H9 (cell line): Measurements from ENCODE around the gene MMP24OS. TPM values are rescaled to one million over a fixed set of nuclear protein-coding genes. Genes with fewer than 3 reads are reported as not detected.

Experiments used
- DNase-seq: peaks from one replicate; pipeline ENCODE4 v3.0.0-alpha.2; 2017
- H2AFZ ChIP-seq: one replicate; pipeline ENCODE4 v1.6.1; 2013; ENCODE audit warnings: mild to moderate bottlenecking, low read length, control low read depth, moderate library complexity
- H2AK5ac ChIP-seq: 2 replicates; pipeline ENCODE4 v1.6.1; 2013; ENCODE audit warnings: low read length, control low read depth, mixed read lengths; ENCODE audit not compliant: insufficient read length
- H2BK120ac ChIP-seq: one replicate; pipeline ENCODE4 v1.6.1; 2013; ENCODE audit warnings: low read depth, mild to moderate bottlenecking, low read length, control low read depth, inconsistent platforms; ENCODE audit not compliant: poor library complexity, severe bottlenecking
- H2BK12ac ChIP-seq: 2 replicates; pipeline ENCODE4 v1.6.1; 2013; ENCODE audit warnings: low read length, control low read depth, mixed read lengths, low read depth; ENCODE audit not compliant: insufficient read length
- H2BK15ac ChIP-seq: 2 replicates; pipeline ENCODE4 v1.6.1; 2013; ENCODE audit warnings: low read depth, low read length, control low read depth
- H2BK20ac ChIP-seq: one replicate; pipeline ENCODE4 v1.6.1; 2013; ENCODE audit warnings: low read depth, mild to moderate bottlenecking, low read length, control low read depth, inconsistent platforms; ENCODE audit not compliant: poor library complexity, severe bottlenecking
- H2BK5ac ChIP-seq: 2 replicates; pipeline ENCODE4 v1.6.1; 2013; ENCODE audit warnings: low read length, control low read depth, mixed read lengths; ENCODE audit not compliant: insufficient read length
- H3K14ac ChIP-seq: 2 replicates; pipeline ENCODE4 v1.6.1; 2013; ENCODE audit warnings: low read length, control low read depth; ENCODE audit not compliant: insufficient read depth
- H3K18ac ChIP-seq: 2 replicates; pipeline ENCODE4 v1.6.1; 2013; ENCODE audit warnings: low read depth, mild to moderate bottlenecking, mixed read lengths, low read length, control low read depth; ENCODE audit not compliant: insufficient read length
- H3K23ac ChIP-seq: 2 replicates; pipeline ENCODE4 v1.6.1; 2013; ENCODE audit warnings: low read length, control low read depth, mixed read lengths, low read depth; ENCODE audit not compliant: insufficient read length
- H3K23me2 ChIP-seq: 2 replicates; pipeline ENCODE4 v1.6.1; 2013; ENCODE audit warnings: low read depth, mild to moderate bottlenecking, mixed read lengths, low read length, control low read depth; ENCODE audit not compliant: insufficient read length, poor library complexity, severe bottlenecking
- H3K27ac ChIP-seq: 2 replicates; pipeline ENCODE4 v1.5.1; 2013; ENCODE audit warnings: low read length, control low read depth, mixed read lengths, low read depth; ENCODE audit not compliant: insufficient read length
- H3K27me3 ChIP-seq: 2 replicates; pipeline ENCODE4 v1.6.1; 2013; ENCODE audit warnings: low read length, control low read depth, inconsistent platforms; ENCODE audit not compliant: insufficient read depth
- H3K4ac ChIP-seq: 2 replicates; pipeline ENCODE4 v1.6.1; 2013; ENCODE audit warnings: low read depth, mild to moderate bottlenecking, control low read depth, inconsistent platforms, low read length, moderate library complexity
- H3K4me1 ChIP-seq: 2 replicates; pipeline ENCODE4 v1.6.1; 2013; ENCODE audit warnings: low read length, control low read depth, inconsistent platforms; ENCODE audit not compliant: insufficient read depth
- H3K4me2 ChIP-seq: 2 replicates; pipeline ENCODE4 v1.6.1; 2013; ENCODE audit warnings: low read length, control low read depth, mixed read lengths; ENCODE audit not compliant: insufficient read length, insufficient read depth
- H3K56ac ChIP-seq: 2 replicates; pipeline ENCODE4 v1.6.1; 2013; ENCODE audit warnings: low read depth, mild to moderate bottlenecking, mixed read lengths, low read length, control low read depth; ENCODE audit not compliant: insufficient read length
- H3K79me1 ChIP-seq: 2 replicates; pipeline ENCODE4 v1.6.1; 2013; ENCODE audit warnings: low read depth, mild to moderate bottlenecking, moderate library complexity, low read length, control low read depth, inconsistent platforms; ENCODE audit not compliant: insufficient read depth, poor library complexity, severe bottlenecking
- H3K79me2 ChIP-seq: 2 replicates; pipeline ENCODE4 v1.6.1; 2013; ENCODE audit warnings: low read length, control low read depth, inconsistent platforms; ENCODE audit not compliant: insufficient read depth
- H3K9ac ChIP-seq: 2 replicates; pipeline ENCODE4 v1.6.1; 2013; ENCODE audit warnings: low read length, control low read depth, mixed read lengths; ENCODE audit not compliant: insufficient read length; ENCODE audit errors: extremely low read depth
- H3K9me3 ChIP-seq: one replicate; pipeline ENCODE4 v1.6.1; 2013; ENCODE audit warnings: low read depth, low read length, inconsistent platforms; ENCODE audit not compliant: control insufficient read depth
- H3T11ph ChIP-seq: one replicate; pipeline ENCODE4 v1.6.1; 2013; ENCODE audit warnings: mild to moderate bottlenecking, low read length, control low read depth, inconsistent platforms
- H4K20me1 ChIP-seq: one replicate; pipeline ENCODE4 v1.6.1; 2013; ENCODE audit not compliant: control insufficient read depth, insufficient read length, insufficient read depth
- H4K5ac ChIP-seq: 2 replicates; pipeline ENCODE4 v1.6.1; 2013; ENCODE audit warnings: low read depth, mild to moderate bottlenecking, mixed read lengths, low read length, control low read depth; ENCODE audit not compliant: insufficient read length
- H4K8ac ChIP-seq: replicated peaks from 2 replicates; pipeline ENCODE4 v1.6.1; 2013; ENCODE audit warnings: low read length, control low read depth, mixed read lengths, low read depth; ENCODE audit not compliant: insufficient read length
- H4K91ac ChIP-seq: 2 replicates; pipeline ENCODE4 v1.6.1; 2013; ENCODE audit warnings: low read depth, mild to moderate bottlenecking, moderate library complexity, mixed read lengths, low read length, control low read depth; ENCODE audit not compliant: insufficient read length
- H3K27ac Mint-ChIP-seq, 3 experiments: 2 replicates in 2 of 3; 3 replicates in 1 of 3; pipeline ENCODE4 v1.8.0; 2020 to 2021; ENCODE audit warnings: mixed read lengths in 3 of 3, mild to moderate bottlenecking in 1 of 3, moderate library complexity in 1 of 3
- H3K27me3 Mint-ChIP-seq: 2 replicates; pipeline ENCODE4 v1.8.0; 2021; ENCODE audit warnings: low read depth, mild to moderate bottlenecking, moderate library complexity, mixed read lengths
- H3K36me3 Mint-ChIP-seq, 3 experiments: 2 replicates in 2 of 3; 3 replicates in 1 of 3; pipeline ENCODE4 v1.8.0; 2020 to 2021; ENCODE audit warnings: low read depth in 3 of 3, mixed read lengths in 3 of 3; ENCODE audit not compliant: insufficient read depth in 1 of 3
- H3K4me1 Mint-ChIP-seq, 2 experiments: 2 replicates each; pipeline ENCODE4 v1.8.0; 2020; ENCODE audit warnings: mixed read lengths in 2 of 2
- H3K4me3 Mint-ChIP-seq, 2 experiments: 2 replicates in 1 of 2; 3 replicates in 1 of 2; pipeline ENCODE4 v1.8.0; 2020 to 2021; ENCODE audit warnings: mild to moderate bottlenecking in 2 of 2, mixed read lengths in 2 of 2, moderate library complexity in 1 of 2
- H3K9me3 Mint-ChIP-seq, 2 experiments: 2 replicates in 1 of 2; 3 replicates in 1 of 2; pipeline ENCODE4 v1.8.0; 2020; ENCODE audit warnings: mild to moderate bottlenecking in 2 of 2, mixed read lengths in 2 of 2, moderate library complexity in 1 of 2
- WGBS: extraction: QIAGEN DNeasy Blood & Tissue Kit; methylation state at CpG from one replicate; pipeline ENCODE4 v1.1.7; 2013; ENCODE audit warnings: missing lambda C conversion rate, low lambda C conversion rate, mixed read lengths; ENCODE audit not compliant: insufficient read length; ENCODE audit errors: extremely low coverage; 5-methylcytosine and 5-hydroxymethylcytosine counted together
- total RNA-seq: library from RNA; stranded (reverse); gene quantifications from 2 replicates; pipeline ENCODE4 v1.2.1, GENCODE V29; 2021
- TF ChIP-seq, protein P1 (sequence below): fragments of 200-600 bp; sonication (generic); conservative IDR thresholded peaks from 3 replicates; pipeline ENCODE4 v1.8.0; 2021; ENCODE audit warnings: antibody characterized with exemption, mild to moderate bottlenecking

The MMP24OS gene
- total RNA-seq, 1 experiment from 2014 or later, result 43.8 TPM

GRCh38 chr20:35307666-35308653 is 30.0 kb upstream of the MMP24OS start:
- Histone ChIP-seq H3K79me2 (no peaks in the 10 kb centered on the region), H3K4me2 (no peak overlapping the region), H3T11ph (no peak overlapping the region), H2BK12ac (no peak overlapping the region), H3K23ac (no peak overlapping the region), H3K4me1 (peaks cover 6% of the 10 kb centered on the region; the same call in 1 of the 2 replicates), H2BK5ac (no peak overlapping the region), H4K5ac (no peak overlapping the region), H4K8ac (no peak overlapping the region), H2BK15ac (no peak overlapping the region), H2AFZ (no peak overlapping the region), H4K91ac (no peak overlapping the region), H3K14ac (no peak overlapping the region), H3K56ac (no peak overlapping the region), H3K79me1 (no peaks in the 10 kb centered on the region), H3K9ac (no peak overlapping the region), H2BK20ac (no peak overlapping the region), H3K9me3 (no peaks in the 10 kb centered on the region), H3K27me3 (no peaks in the 10 kb centered on the region), H3K23me2 (peaks cover 4% of the 10 kb centered on the region), H4K20me1 (no peaks in the 10 kb centered on the region), H2BK120ac (no peak overlapping the region), H2AK5ac (no peak overlapping the region), H3K18ac (no peak overlapping the region), H3K27ac (no peak overlapping the region), H3K4ac (no peak overlapping the region)
- no peak for DNase-seq
- no CpG with 5 or more reads among the region's 13 CpGs for WGBS
- Mint-ChIP-seq H3K36me3 (peaks cover 4 to 8% (median 4%) of the 10 kb centered on the region in 3 experiments; a peak in 6 of 7 replicates), H3K27ac (peak overlapping the region; percentile 52 to 87 (median 62); a peak in 3 of 7 replicates), H3K4me1 (peaks cover 31 to 35% of the 10 kb centered on the region in 2 experiments), H3K27me3 (no peaks in the 10 kb centered on the region), H3K4me3 (no peak overlapping the region), H3K9me3 (no peaks in the 10 kb centered on the region)
- TF ChIP-seq, protein P1, sequence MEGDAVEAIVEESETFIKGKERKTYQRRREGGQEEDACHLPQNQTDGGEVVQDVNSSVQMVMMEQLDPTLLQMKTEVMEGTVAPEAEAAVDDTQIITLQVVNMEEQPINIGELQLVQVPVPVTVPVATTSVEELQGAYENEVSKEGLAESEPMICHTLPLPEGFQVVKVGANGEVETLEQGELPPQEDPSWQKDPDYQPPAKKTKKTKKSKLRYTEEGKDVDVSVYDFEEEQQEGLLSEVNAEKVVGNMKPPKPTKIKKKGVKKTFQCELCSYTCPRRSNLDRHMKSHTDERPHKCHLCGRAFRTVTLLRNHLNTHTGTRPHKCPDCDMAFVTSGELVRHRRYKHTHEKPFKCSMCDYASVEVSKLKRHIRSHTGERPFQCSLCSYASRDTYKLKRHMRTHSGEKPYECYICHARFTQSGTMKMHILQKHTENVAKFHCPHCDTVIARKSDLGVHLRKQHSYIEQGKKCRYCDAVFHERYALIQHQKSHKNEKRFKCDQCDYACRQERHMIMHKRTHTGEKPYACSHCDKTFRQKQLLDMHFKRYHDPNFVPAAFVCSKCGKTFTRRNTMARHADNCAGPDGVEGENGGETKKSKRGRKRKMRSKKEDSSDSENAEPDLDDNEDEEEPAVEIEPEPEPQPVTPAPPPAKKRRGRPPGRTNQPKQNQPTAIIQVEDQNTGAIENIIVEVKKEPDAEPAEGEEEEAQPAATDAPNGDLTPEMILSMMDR, result no peak
